HEK293 (cell line): Measurements from ENCODE around the gene PALM.

Source experiments
- OSR2 ChIP-seq: fragments of 450-650 bp; formaldehyde crosslinking; IDR thresholded peaks from 2 replicates; pipeline ENCODE4 v1.5.1; 2016; ENCODE audit warnings: missing biosample characterization, missing genetic modification characterization
- YY1 ChIP-seq: fragments of 450-650 bp; formaldehyde crosslinking; IDR thresholded peaks from 2 replicates; pipeline ENCODE4 v1.5.1; 2018; ENCODE audit warnings: missing biosample characterization, missing genetic modification characterization
- ZFHX2 ChIP-seq: fragments of 450-650 bp; formaldehyde crosslinking; conservative IDR thresholded peaks from 2 replicates; pipeline ENCODE4 v1.5.1; 2016; ENCODE audit warnings: missing biosample characterization, missing genetic modification characterization
- ZNF23 ChIP-seq: fragments of 450-650 bp; formaldehyde crosslinking; IDR thresholded peaks from 2 replicates; pipeline ENCODE4 v1.5.1; 2016; ENCODE audit warnings: missing biosample characterization, missing genetic modification characterization, borderline replicate concordance
- ZNF510 ChIP-seq: fragments of 450-650 bp; formaldehyde crosslinking; IDR thresholded peaks from 2 replicates; pipeline ENCODE4 v1.5.1; 2018; ENCODE audit warnings: mild to moderate bottlenecking, missing genetic modification characterization, missing biosample characterization; ENCODE audit not compliant: insufficient replicate concordance
- TF ChIP-seq, protein P1 (sequence below): fragments of 450-650 bp; formaldehyde crosslinking; IDR thresholded peaks from 2 replicates; pipeline ENCODE4 v1.5.1; 2016; ENCODE audit warnings: missing biosample characterization, missing genetic modification characterization
- TF ChIP-seq, protein P2 (sequence below): fragments of 450-650 bp; formaldehyde crosslinking; IDR thresholded peaks from 2 replicates; pipeline ENCODE4 v1.5.1; 2016; ENCODE audit warnings: missing biosample characterization, missing genetic modification characterization

DNA sequence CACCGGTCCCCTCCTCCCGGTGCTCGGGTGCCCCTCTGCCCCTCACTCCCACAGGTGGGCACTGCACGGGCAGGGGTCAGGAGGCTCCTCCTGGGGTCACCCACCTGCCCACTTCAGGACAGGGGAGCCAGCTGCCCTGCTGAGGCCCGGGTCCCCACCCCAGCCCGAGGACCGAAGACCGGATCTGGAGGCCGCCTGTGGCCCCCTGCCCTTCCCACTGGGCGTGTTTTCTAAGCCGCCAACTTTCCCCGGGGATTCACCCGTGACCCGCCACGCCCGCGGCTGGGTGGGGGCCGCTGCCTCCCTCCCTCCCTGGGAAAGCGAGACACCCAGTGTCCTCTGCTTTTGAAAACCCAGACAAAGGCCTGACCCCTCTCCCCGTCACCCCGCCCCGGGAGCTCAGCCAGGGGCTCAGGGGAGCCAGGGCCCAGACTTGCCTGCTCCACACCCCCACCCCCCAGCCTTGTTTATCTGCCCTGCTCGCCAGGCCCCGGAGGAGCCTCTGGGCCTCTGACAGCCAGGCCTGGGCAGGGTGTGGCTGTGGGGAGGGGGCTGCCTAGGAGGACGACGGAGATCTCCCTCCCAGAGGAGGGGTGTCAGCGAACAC, 1.3 kb downstream of the PALM start:
- TF ChIP-seq OSR2 (tag by site-specific recombination) = no peak
- TF ChIP-seq, protein P1, sequence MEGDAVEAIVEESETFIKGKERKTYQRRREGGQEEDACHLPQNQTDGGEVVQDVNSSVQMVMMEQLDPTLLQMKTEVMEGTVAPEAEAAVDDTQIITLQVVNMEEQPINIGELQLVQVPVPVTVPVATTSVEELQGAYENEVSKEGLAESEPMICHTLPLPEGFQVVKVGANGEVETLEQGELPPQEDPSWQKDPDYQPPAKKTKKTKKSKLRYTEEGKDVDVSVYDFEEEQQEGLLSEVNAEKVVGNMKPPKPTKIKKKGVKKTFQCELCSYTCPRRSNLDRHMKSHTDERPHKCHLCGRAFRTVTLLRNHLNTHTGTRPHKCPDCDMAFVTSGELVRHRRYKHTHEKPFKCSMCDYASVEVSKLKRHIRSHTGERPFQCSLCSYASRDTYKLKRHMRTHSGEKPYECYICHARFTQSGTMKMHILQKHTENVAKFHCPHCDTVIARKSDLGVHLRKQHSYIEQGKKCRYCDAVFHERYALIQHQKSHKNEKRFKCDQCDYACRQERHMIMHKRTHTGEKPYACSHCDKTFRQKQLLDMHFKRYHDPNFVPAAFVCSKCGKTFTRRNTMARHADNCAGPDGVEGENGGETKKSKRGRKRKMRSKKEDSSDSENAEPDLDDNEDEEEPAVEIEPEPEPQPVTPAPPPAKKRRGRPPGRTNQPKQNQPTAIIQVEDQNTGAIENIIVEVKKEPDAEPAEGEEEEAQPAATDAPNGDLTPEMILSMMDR (tag by site-specific recombination) = no peak
- no peak for TF ChIP-seq ZNF23 (tag by site-specific recombination)
- no peak for TF ChIP-seq ZNF510 (tag by site-specific recombination)
- no peak for TF ChIP-seq ZFHX2
- no peak for TF ChIP-seq YY1 (tag by site-specific recombination)
- TF ChIP-seq, protein P2, sequence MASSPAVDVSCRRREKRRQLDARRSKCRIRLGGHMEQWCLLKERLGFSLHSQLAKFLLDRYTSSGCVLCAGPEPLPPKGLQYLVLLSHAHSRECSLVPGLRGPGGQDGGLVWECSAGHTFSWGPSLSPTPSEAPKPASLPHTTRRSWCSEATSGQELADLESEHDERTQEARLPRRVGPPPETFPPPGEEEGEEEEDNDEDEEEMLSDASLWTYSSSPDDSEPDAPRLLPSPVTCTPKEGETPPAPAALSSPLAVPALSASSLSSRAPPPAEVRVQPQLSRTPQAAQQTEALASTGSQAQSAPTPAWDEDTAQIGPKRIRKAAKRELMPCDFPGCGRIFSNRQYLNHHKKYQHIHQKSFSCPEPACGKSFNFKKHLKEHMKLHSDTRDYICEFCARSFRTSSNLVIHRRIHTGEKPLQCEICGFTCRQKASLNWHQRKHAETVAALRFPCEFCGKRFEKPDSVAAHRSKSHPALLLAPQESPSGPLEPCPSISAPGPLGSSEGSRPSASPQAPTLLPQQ (tag by site-specific recombination) = no peak
